Heart right ventricle (tissue), 16 donors: ENCODE measurements around the gene COMTD1. TPM values are rescaled to one million over a fixed set of nuclear protein-coding genes. Genes with fewer than 3 reads are reported as not detected.
A peak's percentile ranks its signal among the peaks of the same experiment; 100 is the strongest.

Source experiments
- ATAC-seq, 8 donors: fragments of 200-7000 bp; cut with Tn5 transposase; one replicate each; pipeline ENCODE4 v1.9.1; 2020; ENCODE audit warnings: mild to moderate bottlenecking in 8 of 8, moderate library complexity in 8 of 8, moderate number of reproducible peaks in 1 of 8
- DNase-seq, 2 donors: peaks; one replicate each; pipeline ENCODE4 v3.0.0-alpha.2; 2020
- H3K27ac ChIP-seq, 10 donors: fragments of 200-600 bp; sonication (generic) in 2 of 10; one replicate each; pipeline versions ENCODE4 v1.5.0 to v1.8.0; 2020 to 2022; ENCODE audit warnings: mild to moderate bottlenecking in 3 of 10
- H3K27me3 ChIP-seq, 7 donors: fragments of 200-600 bp; one replicate each; pipeline ENCODE4 v1.8.0; 2021 to 2022; ENCODE audit warnings: mild to moderate bottlenecking in 2 of 7
- H3K36me3 ChIP-seq, 9 donors: fragments of 200-600 bp; sonication (generic) in 1 of 9; one replicate each; pipeline versions ENCODE4 v1.5.0 to v1.8.0; 2020 to 2022; ENCODE audit warnings: mild to moderate bottlenecking in 2 of 9
- H3K4me1 ChIP-seq, 9 donors: fragments of 200-600 bp; sonication (generic) in 1 of 9; one replicate each; pipeline versions ENCODE4 v1.5.0 to v1.8.0; 2020 to 2022; ENCODE audit warnings: mild to moderate bottlenecking in 4 of 9
- H3K4me3 ChIP-seq, 10 donors: fragments of 200-600 bp; sonication (generic) in 2 of 10; one replicate each; pipeline versions ENCODE4 v1.5.0 to v1.8.0; 2020 to 2022; ENCODE audit warnings: mild to moderate bottlenecking in 7 of 10, moderate library complexity in 2 of 10
- H3K9me3 ChIP-seq, 11 donors: fragments of 200-600 bp in 10 of 11; sonication (generic) in 2 of 11; one replicate each; pipeline versions ENCODE4 v1.5.0 to v1.8.0; 2013 to 2022; ENCODE audit warnings: mild to moderate bottlenecking in 2 of 11, control low read depth in 1 of 11, moderate library complexity in 1 of 11
- WGBS, 2 donors: extraction: QIAGEN DNeasy Blood & Tissue Kit; methylation state at CpG; one replicate each; pipeline ENCODE4 v1.1.7; 2013; ENCODE audit warnings: inconsistent platforms in 1 of 2; 5-methylcytosine and 5-hydroxymethylcytosine counted together
- intact Hi-C, 10 donors: fragments of 100-400 bp; cut with DNase I; formaldehyde crosslinking; loops; one replicate each; pipeline versions ENCODE4 v1.11.1 to v1.14.2; 2022
- polyA plus RNA-seq, 2 donors: library from polyadenylated mRNA; stranded (reverse); fragments of 200-250 nt; gene quantifications; one replicate each; pipeline ENCODE4 v1.2.3, GENCODE V29; 2013
- total RNA-seq, 10 donors: library from RNA; stranded (reverse); fragmentation: NEBNext Ultra II Directional in 3 of 10; extraction: Animal tissue kit (Norgen Biotek cat#: 25700) in 3 of 10; gene quantifications; one replicate each; pipeline versions ENCODE4 v1.2.1 to v1.2.4, GENCODE V29; 2021 to 2023
- TF ChIP-seq, protein P1 (sequence below), 9 donors: fragments of 200-600 bp; sonication (generic) in 2 of 9; IDR thresholded peaks; one replicate each; pipeline versions ENCODE4 v1.5.0 to v1.8.0; 2021 to 2022; ENCODE audit warnings: antibody characterized with exemption in 9 of 9, mild to moderate bottlenecking in 5 of 9, moderate library complexity in 1 of 9
- donor health status: Arrhythmogenic right ventricular cardiomyopathy.
- donor health status: ischemic (EF 13 %, LVEDD 7.1; RV severe dilation, severe dysfunction).
- donor health status: healthy with polysubstance abuse.
- donor health status: DM: no; HTN: yes; CAD: no.
- donor health status: DM: no; HTN: no; CAD: no.
- donor health status: ischemic (EF 25% LVEDD 6.9; RV normal size, moderate dysfunction).
- donor health status: ischemic (EF 25% LVEDD 5.7; RV mildly dilated, moderate dysfunction).
- donor health status: healthy.
- donor health status: DM: yes; HTN: yes; CAD: no.
- donor health status: Ischemic cardiomyopathy.
- donor health status: ischemic (EF 35%, LVEDD 5.7; RV mildly dilated, moderate dysfunction).
- donor health status: nonischemic (EF 11% LVEDD 7.7; RV severe dilation, severe dysfunction).
- donor health status: DM: yes; HTN: yes; CAD: no.
- donor health status: PGD.
- donor health status: ischemic (EF 29% LVEDD 5.4; RV normal size, mild dysfunction).
- donor health status: nonischemic (EF 23%, LVEDD 6.1; RV moderate dilation, normal function).

Gene COMTD1
- total and polyA plus RNA-seq, 12 donors = 16.4 to 254 (median 33.6) TPM

DNA sequence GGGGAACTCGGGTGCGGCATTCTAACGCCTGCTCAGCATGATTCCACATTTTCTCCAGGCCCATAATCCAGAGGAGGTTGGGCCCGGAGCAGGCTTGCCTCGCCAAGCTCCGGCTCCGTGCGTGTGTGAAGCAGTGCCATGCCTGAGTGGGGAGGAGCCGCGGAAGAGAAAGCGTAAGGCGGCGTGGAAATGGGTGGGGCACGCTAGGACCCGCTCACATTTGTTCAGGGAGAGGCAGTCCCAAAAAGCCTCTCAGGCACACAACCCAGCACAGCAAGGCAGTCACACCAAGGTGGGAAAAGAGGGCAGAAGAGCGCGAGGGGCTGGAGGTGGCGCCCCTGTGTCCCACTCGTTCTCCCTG, 25.9 kb downstream of the COMTD1 start:
- 0 to 1% methylated on average over 19 of the region's 19 CpGs for WGBS, 2 donors
- H3K36me3 ChIP-seq = peaks cover 0 to 32% (median 26%) of the 10 kb centered on the region in 9 donors
- H3K27ac ChIP-seq = peak overlapping the region; percentile 94 to 100 (median 99)
- intact Hi-C loops = loop anchor here in 6 of 10 donors (2.0 to 5.0 kb wide), 3 partner anchors 15 to 103 kb away; partner anchors contain the start of gene SAMD8 (in 4 of the 6)
- H3K27me3 ChIP-seq = no peaks in the 10 kb centered on the region
- DNase-seq = peak; percentile 83
- TF ChIP-seq, protein P1, sequence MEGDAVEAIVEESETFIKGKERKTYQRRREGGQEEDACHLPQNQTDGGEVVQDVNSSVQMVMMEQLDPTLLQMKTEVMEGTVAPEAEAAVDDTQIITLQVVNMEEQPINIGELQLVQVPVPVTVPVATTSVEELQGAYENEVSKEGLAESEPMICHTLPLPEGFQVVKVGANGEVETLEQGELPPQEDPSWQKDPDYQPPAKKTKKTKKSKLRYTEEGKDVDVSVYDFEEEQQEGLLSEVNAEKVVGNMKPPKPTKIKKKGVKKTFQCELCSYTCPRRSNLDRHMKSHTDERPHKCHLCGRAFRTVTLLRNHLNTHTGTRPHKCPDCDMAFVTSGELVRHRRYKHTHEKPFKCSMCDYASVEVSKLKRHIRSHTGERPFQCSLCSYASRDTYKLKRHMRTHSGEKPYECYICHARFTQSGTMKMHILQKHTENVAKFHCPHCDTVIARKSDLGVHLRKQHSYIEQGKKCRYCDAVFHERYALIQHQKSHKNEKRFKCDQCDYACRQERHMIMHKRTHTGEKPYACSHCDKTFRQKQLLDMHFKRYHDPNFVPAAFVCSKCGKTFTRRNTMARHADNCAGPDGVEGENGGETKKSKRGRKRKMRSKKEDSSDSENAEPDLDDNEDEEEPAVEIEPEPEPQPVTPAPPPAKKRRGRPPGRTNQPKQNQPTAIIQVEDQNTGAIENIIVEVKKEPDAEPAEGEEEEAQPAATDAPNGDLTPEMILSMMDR (IDR thresholded peaks at IDR 0.05) = no peak
- peak; percentile 74 to 92 (median 84) for ATAC-seq
- H3K9me3 ChIP-seq = no peaks in the 10 kb centered on the region
- peaks cover 5 to 49% (median 41%) of the 10 kb centered on the region in 9 donors for H3K4me1 ChIP-seq
- H3K4me3 ChIP-seq = peak overlapping the region; percentile 72 to 98 (median 90)

GRCh38 chr10:75209086-75209920, 26.5 kb downstream of the COMTD1 start:
- Histone ChIP-seq H3K27me3 (no peaks in the 10 kb centered on the region), H3K4me1 (peaks cover 5 to 47% (median 35%) of the 10 kb centered on the region in 9 donors), H3K36me3 (peaks cover 0 to 29% (median 20%) of the 10 kb centered on the region in 9 donors), H3K27ac (peak overlapping the region; percentile 94 to 100 (median 99)), H3K9me3 (no peaks in the 10 kb centered on the region), H3K4me3 (peak overlapping the region in 9 of 10 donors; percentile 72 to 95 (median 90))
- DNase-seq (no peak), ATAC-seq (no peak)
- WGBS, 2 donors = 83 to 85% methylated on average over 16 of the region's 16 CpGs
- intact Hi-C loops = no loop called here
- TF ChIP-seq, protein P1 (IDR thresholded peaks at IDR 0.05) = no peak

DNA sequence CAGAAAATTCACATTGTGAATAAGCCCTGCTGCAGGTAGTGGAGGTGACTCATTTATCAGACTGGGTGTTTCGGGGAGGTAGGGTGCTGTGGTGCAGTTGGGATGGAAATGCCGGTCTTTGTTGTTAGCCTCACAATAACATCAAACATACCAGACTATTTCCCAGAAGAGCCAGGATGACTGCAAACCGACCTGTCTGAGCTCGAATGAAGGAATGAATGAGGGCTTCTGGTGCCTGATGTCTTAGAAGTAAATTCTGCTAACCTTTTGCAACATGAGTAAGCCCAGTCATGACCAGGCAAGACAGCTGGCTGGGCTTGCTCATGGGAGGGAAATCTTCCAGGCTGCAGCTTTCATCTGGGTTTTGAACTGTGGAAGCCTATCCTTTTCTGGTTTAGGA, 27.6 kb downstream of the COMTD1 start:
- TF ChIP-seq, protein P1 (IDR thresholded peaks at IDR 0.05) = no peak
- H3K27ac ChIP-seq = peak overlapping the region in 1 of 10 donors; percentile 94
- DNase-seq (no peak), ATAC-seq (no peak)
- H3K4me1 ChIP-seq = peaks cover 6 to 42% (median 29%) of the 10 kb centered on the region in 9 donors
- peaks cover 0 to 18% (median 9%) of the 10 kb centered on the region in 9 donors for H3K36me3 ChIP-seq
- H3K4me3 ChIP-seq = no peak overlapping the region
- no peaks in the 10 kb centered on the region for H3K9me3 ChIP-seq
- no peaks in the 10 kb centered on the region for H3K27me3 ChIP-seq
- intact Hi-C loops = no loop called here
- WGBS, 2 donors = 81 to 84% methylated on average over 4 of the region's 4 CpGs

DNA sequence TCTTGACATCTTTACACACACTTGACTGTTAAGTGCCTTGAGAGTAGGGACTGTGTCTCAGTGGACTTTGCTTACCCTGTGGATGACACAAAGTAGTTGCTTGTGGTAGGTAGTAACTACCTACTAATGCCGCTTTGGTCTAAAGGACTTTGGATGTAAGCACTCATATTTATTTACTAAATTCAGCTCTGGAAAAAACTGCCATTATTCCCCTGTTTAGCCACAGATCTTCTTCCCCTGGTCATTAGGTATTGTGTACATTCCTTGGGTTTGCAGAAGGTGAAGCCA, 28.0 kb downstream of the COMTD1 start:
- H3K9me3 ChIP-seq = no peaks in the 10 kb centered on the region
- H3K36me3 ChIP-seq = peaks cover 0 to 14% (median 6%) of the 10 kb centered on the region in 9 donors
- peaks cover 9 to 42% (median 29%) of the 10 kb centered on the region in 9 donors for H3K4me1 ChIP-seq
- no peaks in the 10 kb centered on the region for H3K27me3 ChIP-seq
- no peak for DNase-seq
- H3K4me3 ChIP-seq = no peak overlapping the region
- no peak overlapping the region for H3K27ac ChIP-seq
- no peak for ATAC-seq
- TF ChIP-seq, protein P1 (IDR thresholded peaks at IDR 0.05) = no peak
- 98 to 100% methylated on average over 1 of the region's 1 CpG for WGBS, 2 donors
- intact Hi-C loops = no loop called here
